ENCODE measurements around the gene FBXO34.
"Not testable (repeated sequence)": the region's sequence is repeated elsewhere in the genome, so short reads cannot be mapped to it uniquely, and the experiment has no call there.

Gene FBXO34

GRCh38 chr14:55303125-55303499 is 31.9 kb downstream of the FBXO34 start:
- Histone ChIP-seq H3K27me3 (ENCODE audit: control insufficient read depth, insufficient read depth, low read length) (no peaks in the 10 kb centered on the region), H2AFZ (no peak overlapping the region), H3K79me2 (peaks cover 37% of the 10 kb centered on the region), H3K27ac (no peak overlapping the region), H3K36me3 (ENCODE audit: control insufficient read depth, insufficient read depth, low read length) (no peaks in the 10 kb centered on the region), H3K4me1 (peaks cover 2% of the 10 kb centered on the region), H3K9me3 (ENCODE audit: control insufficient read depth, low read length) (no peaks in the 10 kb centered on the region), H3K4me2 (ENCODE audit: low read length) (no peak overlapping the region), H3K4me3 (ENCODE audit: low read depth, low read length) (no peak overlapping the region), H3K9ac (no peak overlapping the region)
- no peak for TF ChIP-seq CTCF (IDR thresholded peaks at IDR 0.05)

DNA sequence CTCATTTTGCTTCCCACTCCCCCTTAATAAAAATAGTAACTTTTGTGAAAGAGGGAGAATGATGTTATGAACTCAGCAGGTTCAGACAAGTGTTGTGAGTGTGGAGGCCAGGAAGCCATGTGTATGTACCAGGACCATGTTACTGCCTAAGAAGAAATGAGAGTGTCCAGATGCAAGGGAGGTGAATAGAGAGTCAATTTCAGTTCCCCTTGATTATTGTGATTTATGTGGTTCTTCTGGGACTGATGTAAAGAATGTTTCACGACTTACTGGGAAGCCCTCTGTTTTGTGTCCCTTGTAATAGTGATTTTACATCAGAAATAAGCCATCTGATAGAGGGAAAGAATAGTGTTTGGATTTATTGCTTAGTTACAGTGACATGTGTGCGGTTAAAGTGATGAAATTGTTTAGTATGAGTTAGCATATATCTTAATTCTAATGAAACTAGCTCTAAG is 32.5 kb downstream of the FBXO34 start:
- Histone ChIP-seq H3K36me3 (ENCODE audit: control insufficient read depth, insufficient read depth, low read length) (no peaks in the 10 kb centered on the region), H3K27me3 (ENCODE audit: control insufficient read depth, insufficient read depth, low read length) (no peaks in the 10 kb centered on the region), H3K79me2 (peaks cover 32% of the 10 kb centered on the region), H3K9me3 (ENCODE audit: control insufficient read depth, low read length) (no peaks in the 10 kb centered on the region), H3K4me2 (ENCODE audit: low read length) (no peak overlapping the region), H3K9ac (no peak overlapping the region), H3K27ac (no peak overlapping the region), H3K4me1 (peaks cover 2% of the 10 kb centered on the region), H2AFZ (no peak overlapping the region), H3K4me3 (ENCODE audit: low read depth, low read length) (no peak overlapping the region)
- no peak for TF ChIP-seq CTCF (IDR thresholded peaks at IDR 0.05)

DNA sequence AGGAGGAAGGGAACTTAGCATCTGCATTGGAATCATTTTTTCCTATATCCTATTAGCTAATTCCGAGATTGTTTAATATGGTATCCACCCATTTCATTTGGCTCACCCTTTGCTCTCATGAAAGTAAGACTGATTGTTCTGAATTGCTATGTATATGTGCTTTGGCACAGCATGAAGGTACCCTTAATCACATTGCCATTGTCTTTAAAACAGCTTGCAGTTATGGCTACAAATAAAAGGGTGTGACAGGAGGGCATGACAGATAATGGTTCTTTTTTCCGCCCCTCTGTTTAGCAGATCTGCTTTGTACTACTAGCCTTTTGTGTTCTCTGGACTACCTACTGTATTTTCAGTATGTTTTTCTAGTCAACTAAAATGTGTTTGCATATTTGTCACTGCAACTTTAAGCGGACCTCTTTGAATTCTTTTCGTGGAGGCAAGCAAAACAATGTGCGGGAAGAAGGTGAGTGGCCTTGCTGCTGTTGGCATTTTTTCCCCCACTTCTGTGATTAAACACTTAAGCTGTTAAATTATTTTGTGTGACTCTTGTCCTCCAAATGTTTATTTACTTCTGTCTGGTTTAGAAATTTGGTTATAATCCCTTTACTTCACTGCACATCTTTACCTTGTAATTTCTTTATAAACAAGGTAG is 35.8 kb downstream of the FBXO34 start:
- no peak overlapping the region for H2AFZ ChIP-seq
- H3K79me2 ChIP-seq = peaks cover 13% of the 10 kb centered on the region
- no peak overlapping the region for H3K4me2 ChIP-seq (ENCODE audit: low read length)
- no peak overlapping the region for H3K27ac ChIP-seq
- no peaks in the 10 kb centered on the region for H3K9me3 ChIP-seq (ENCODE audit: control insufficient read depth, low read length)
- H3K9ac ChIP-seq = no peak overlapping the region
- TF ChIP-seq CTCF (IDR thresholded peaks at IDR 0.05) = no peak
- no peaks in the 10 kb centered on the region for H3K27me3 ChIP-seq (ENCODE audit: control insufficient read depth, insufficient read depth, low read length)
- H3K36me3 ChIP-seq (ENCODE audit: control insufficient read depth, insufficient read depth, low read length) = no peaks in the 10 kb centered on the region
- peaks cover 9% of the 10 kb centered on the region for H3K4me1 ChIP-seq
- no peak overlapping the region for H3K4me3 ChIP-seq (ENCODE audit: low read depth, low read length)

DNA sequence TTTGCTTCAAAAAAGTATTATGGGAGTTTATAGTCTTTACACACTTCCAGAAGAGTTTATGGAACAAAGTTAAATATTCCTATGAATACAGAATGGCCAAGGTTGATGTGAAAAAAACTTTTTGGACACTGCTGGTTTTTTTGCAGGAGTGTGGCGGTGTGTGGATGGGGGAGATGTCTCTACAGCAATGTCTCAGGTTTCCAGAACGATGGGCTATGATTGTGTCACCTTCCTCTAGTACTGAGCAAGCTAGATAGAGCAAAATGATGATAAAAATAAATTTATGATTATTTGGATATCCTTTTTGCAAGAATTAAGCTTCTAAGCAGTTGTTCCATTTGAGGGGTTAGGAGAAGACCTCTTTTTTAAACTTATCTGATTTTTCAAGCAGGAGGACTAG is 37.9 kb downstream of the FBXO34 start:
- Histone ChIP-seq H3K36me3 (ENCODE audit: control insufficient read depth, insufficient read depth, low read length) (no peaks in the 10 kb centered on the region), H3K27me3 (ENCODE audit: control insufficient read depth, insufficient read depth, low read length) (no peaks in the 10 kb centered on the region), H3K9ac (no peak overlapping the region), H2AFZ (no peak overlapping the region), H3K4me2 (ENCODE audit: low read length) (no peak overlapping the region), H3K79me2 (peaks cover 19% of the 10 kb centered on the region), H3K9me3 (ENCODE audit: control insufficient read depth, low read length) (no peaks in the 10 kb centered on the region), H3K4me1 (peaks cover 7% of the 10 kb centered on the region), H3K4me3 (ENCODE audit: low read depth, low read length) (no peak overlapping the region), H3K27ac (no peak overlapping the region)
- TF ChIP-seq CTCF (IDR thresholded peaks at IDR 0.05) = no peak

DNA sequence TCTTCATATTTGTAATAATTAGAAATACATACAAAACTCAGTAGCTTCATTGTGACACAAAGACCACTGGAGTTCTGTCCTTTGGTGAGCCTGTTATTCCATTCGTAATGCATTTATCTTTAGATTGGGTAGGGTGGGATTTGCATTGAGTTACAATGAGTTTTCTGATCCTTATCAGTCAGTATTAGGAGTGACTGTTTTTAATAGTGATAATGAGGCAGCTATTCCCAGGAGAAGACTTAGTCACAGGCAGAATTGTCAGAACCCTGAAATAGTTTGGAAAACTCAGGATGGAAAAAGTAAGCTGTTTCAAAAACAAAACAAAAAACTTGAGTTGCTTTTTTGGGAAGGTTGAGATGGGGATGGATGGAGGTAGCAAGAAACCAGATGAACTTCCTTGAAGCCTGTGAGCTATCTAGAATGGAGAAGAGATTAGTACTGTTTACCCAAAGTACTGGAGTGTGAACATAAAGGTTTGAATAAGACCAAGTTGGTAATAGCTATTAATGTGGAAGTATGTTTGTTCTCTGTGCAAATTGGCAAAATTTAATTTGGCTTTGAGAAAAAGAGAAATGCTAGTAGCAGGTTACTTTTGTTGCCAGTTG is 38.6 kb downstream of the FBXO34 start:
- Histone ChIP-seq H3K4me3 (ENCODE audit: low read depth, low read length) (no peak overlapping the region), H3K4me2 (ENCODE audit: low read length) (no peak overlapping the region), H3K9ac (no peak overlapping the region), H2AFZ (no peak overlapping the region), H3K4me1 (peaks cover 7% of the 10 kb centered on the region), H3K79me2 (peaks cover 17% of the 10 kb centered on the region), H3K27ac (no peak overlapping the region), H3K27me3 (ENCODE audit: control insufficient read depth, insufficient read depth, low read length) (no peaks in the 10 kb centered on the region), H3K36me3 (ENCODE audit: control insufficient read depth, insufficient read depth, low read length) (no peaks in the 10 kb centered on the region), H3K9me3 (ENCODE audit: control insufficient read depth, low read length) (no peaks in the 10 kb centered on the region)
- no peak for TF ChIP-seq CTCF (IDR thresholded peaks at IDR 0.05)

DNA sequence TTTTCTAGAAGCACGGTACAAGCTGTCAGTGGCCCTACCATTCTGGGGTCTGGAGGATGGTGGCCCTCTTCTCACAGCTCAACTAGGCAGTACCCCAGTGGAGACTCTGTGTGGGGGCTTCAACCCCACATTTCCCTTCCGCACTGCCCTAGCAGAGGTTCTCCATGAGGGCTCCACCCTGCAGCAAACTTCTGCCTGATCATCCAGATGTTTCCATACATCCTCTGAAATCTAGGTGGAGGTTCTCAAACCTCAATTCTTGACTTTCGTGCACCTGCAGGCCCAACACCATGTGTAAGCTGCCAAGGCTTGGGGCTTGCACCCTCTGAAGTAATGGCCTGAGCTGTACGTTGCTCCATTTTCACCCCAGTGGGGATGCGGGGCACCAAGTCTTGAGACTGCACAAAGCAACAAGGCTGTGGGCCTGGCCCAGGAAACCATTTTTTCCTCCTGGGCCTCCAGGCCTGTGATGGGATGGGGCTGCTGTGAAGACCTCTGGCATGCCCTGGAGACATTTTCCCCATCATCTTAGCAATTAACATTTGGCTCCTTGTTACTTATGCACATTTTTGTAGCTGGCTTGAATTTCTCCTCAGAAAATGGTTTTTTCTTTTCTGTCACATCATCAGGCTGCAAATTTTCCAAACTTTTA is 41.3 kb downstream of the FBXO34 start:
- not testable (repeated sequence) for H3K36me3 ChIP-seq (ENCODE audit: control insufficient read depth, insufficient read depth, low read length); H3K4me3 ChIP-seq (ENCODE audit: low read depth, low read length); H3K4me2 ChIP-seq (ENCODE audit: low read length); H3K27ac ChIP-seq; H3K9me3 ChIP-seq (ENCODE audit: control insufficient read depth, low read length); H2AFZ ChIP-seq; H3K27me3 ChIP-seq (ENCODE audit: control insufficient read depth, insufficient read depth, low read length); H3K9ac ChIP-seq; H3K4me1 ChIP-seq
- peaks cover 15% of the 10 kb centered on the region for H3K79me2 ChIP-seq

All from parathyroid adenoma (tissue), 2 donors.